Peyer's patch (tissue), 4 donors: ENCODE measurements around the gene DOLK.

Experiments
- POLR2A ChIP-seq, 2 donors: fragments of 450-650 bp; IDR thresholded peaks; one replicate each; pipeline ENCODE4 v1.5.1; 2017; ENCODE audit warnings: antibody characterized with exemption in 2 of 2, mild to moderate bottlenecking in 2 of 2, moderate library complexity in 2 of 2
- TF ChIP-seq, protein P1 (sequence below), 6 experiments: fragments of 450-650 bp in 4 of 6; fragments of 200-600 bp in 2 of 6; sonication (generic) in 1 of 6; IDR thresholded peaks; one replicate each; pipeline ENCODE4 v1.5.1; 2017 to 2019; ENCODE audit warnings: antibody characterized with exemption in 6 of 6, mild to moderate bottlenecking in 3 of 6, moderate library complexity in 1 of 6

DNA sequence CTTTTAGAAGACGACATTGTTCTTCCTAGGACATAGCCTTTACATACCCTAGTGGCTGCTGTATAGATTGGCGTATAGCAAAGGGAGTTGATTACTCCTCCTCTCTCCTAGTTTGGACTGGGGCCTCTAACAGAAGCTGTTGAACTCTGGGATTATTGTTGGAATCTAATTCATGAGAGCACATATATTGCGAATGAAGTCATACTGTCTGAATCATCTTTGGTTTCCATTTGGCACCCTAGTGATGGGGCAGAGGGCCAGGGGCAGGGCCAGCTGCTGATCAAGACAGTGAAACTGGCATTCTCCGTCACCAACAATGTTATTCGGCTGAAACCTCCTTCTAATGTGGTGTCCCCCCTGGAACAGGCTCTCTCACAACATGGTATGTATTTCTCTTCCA is 40.4 kb upstream of the DOLK start:
- TF ChIP-seq, protein P1, sequence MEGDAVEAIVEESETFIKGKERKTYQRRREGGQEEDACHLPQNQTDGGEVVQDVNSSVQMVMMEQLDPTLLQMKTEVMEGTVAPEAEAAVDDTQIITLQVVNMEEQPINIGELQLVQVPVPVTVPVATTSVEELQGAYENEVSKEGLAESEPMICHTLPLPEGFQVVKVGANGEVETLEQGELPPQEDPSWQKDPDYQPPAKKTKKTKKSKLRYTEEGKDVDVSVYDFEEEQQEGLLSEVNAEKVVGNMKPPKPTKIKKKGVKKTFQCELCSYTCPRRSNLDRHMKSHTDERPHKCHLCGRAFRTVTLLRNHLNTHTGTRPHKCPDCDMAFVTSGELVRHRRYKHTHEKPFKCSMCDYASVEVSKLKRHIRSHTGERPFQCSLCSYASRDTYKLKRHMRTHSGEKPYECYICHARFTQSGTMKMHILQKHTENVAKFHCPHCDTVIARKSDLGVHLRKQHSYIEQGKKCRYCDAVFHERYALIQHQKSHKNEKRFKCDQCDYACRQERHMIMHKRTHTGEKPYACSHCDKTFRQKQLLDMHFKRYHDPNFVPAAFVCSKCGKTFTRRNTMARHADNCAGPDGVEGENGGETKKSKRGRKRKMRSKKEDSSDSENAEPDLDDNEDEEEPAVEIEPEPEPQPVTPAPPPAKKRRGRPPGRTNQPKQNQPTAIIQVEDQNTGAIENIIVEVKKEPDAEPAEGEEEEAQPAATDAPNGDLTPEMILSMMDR (IDR thresholded peaks at IDR 0.05), result no peak
- TF ChIP-seq POLR2A (IDR thresholded peaks at IDR 0.05), result no peak
